DND-41 (cell line): Measurements from ENCODE around the gene TARS2.

ENCODE experiments used
- EZH2 ChIP-seq: IDR thresholded peaks from 3 replicates; pipeline ENCODE4 v1.6.1; 2012; ENCODE audit warnings: borderline replicate concordance, low read depth, mild to moderate bottlenecking, moderate library complexity, low read length, inconsistent platforms; ENCODE audit not compliant: severe bottlenecking
- TF ChIP-seq, protein P1 (sequence below): IDR thresholded peaks from 2 replicates; pipeline ENCODE4 v1.5.1; 2012; ENCODE audit warnings: borderline replicate concordance, low read length, moderate library complexity, mild to moderate bottlenecking; ENCODE audit not compliant: poor library complexity, severe bottlenecking; ENCODE audit errors: extremely low read depth

DNA sequence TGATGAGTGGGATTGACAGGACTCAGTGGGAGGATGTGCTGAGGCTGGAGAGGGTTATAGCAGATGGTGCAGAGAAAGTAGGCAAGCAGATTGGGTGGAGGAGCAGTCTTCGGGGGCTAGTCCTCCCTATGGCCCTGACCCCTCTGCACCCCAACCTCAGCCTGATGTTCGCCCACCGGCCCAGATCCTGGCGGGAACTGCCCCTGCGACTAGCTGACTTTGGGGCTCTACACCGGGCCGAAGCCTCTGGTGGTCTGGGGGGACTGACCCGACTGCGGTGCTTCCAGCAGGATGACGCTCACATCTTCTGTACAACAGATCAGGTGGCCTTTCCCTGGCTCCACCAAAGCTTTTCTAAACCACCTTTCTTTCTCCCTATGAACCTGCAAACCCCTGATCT lies 11.1 kb downstream of the TARS2 start:
- TF ChIP-seq, protein P1, sequence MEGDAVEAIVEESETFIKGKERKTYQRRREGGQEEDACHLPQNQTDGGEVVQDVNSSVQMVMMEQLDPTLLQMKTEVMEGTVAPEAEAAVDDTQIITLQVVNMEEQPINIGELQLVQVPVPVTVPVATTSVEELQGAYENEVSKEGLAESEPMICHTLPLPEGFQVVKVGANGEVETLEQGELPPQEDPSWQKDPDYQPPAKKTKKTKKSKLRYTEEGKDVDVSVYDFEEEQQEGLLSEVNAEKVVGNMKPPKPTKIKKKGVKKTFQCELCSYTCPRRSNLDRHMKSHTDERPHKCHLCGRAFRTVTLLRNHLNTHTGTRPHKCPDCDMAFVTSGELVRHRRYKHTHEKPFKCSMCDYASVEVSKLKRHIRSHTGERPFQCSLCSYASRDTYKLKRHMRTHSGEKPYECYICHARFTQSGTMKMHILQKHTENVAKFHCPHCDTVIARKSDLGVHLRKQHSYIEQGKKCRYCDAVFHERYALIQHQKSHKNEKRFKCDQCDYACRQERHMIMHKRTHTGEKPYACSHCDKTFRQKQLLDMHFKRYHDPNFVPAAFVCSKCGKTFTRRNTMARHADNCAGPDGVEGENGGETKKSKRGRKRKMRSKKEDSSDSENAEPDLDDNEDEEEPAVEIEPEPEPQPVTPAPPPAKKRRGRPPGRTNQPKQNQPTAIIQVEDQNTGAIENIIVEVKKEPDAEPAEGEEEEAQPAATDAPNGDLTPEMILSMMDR, result no peak
- TF ChIP-seq EZH2, result no peak
